Fibroblast of lung (primary cell): ENCODE results near the gene ZSWIM6.

Experiments used
- CTCF ChIP-seq, 2 donors: IDR thresholded peaks in 1 of 2; conservative IDR thresholded peaks in 1 of 2; 1 replicate in 1 of 2; 2 replicates in 1 of 2; pipeline ENCODE4 v1.5.1; 2011 to 2012; ENCODE audit warnings: low read length in 2 of 2, control low read depth in 1 of 2, inconsistent platforms in 1 of 2, low read depth in 1 of 2, mild to moderate bottlenecking in 1 of 2
- EZH2 ChIP-seq: IDR thresholded peaks from 2 replicates; pipeline ENCODE4 v1.5.1; 2012; ENCODE audit warnings: low read length, control low read depth, mild to moderate bottlenecking; ENCODE audit errors: missing control alignments

GRCh38 chr5:61397238-61397637 is 65.2 kb downstream of the ZSWIM6 start:
- no peak for TF ChIP-seq CTCF (conservative IDR thresholded peaks at IDR 0.05 in 1 of 2, IDR thresholded peaks at IDR 0.05 in 1 of 2; ENCODE audit: low read depth in 1 of 2, low read length in 2 of 2)
- TF ChIP-seq EZH2, result no peak
